OCI-M1 (cell line): Measurements from ENCODE around the gene CCDC57.

Experiments
- DNase-seq: peaks from one replicate; lab custom pipeline; 2025; lab: John Stamatoyannopoulos, UW

Gene CCDC57

DNA sequence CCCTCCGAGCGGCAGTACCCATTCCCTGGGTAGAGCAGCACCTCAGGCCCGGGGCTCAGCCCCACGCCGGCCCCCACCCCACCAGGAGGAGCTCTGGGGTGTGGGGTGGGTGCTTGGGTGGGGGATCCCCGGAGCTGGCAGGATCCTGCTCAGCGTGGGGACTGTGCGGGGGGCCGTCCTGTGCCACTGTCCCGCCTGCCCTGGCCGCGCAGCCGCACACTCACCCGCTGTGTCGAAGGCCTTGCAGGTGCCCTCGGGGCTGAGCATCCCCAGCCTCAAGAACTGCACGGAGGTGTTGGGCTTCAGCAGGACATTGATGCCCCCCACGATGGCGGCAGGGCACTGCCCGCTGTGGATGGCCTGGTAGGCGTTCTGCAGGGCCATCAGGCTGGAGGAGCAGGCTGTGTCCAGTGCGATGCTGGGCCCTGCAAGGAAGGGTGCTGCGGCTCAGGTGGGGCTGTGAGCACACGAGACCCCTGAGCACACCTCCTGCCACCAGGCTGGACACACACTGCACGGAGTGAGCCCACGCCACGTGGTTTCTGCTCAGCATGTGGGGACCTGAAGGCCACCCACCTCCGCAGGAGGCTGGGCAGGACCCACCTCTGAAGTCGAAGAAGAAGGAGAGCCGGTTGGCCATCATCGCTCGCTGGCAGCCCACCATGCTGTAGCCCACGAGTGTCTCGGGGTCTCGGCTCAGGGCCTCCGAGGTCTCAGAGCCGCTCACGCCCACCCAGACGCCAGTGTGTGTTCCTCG, 119.5 kb downstream of the CCDC57 start:
- DNase-seq = no peak

DNA sequence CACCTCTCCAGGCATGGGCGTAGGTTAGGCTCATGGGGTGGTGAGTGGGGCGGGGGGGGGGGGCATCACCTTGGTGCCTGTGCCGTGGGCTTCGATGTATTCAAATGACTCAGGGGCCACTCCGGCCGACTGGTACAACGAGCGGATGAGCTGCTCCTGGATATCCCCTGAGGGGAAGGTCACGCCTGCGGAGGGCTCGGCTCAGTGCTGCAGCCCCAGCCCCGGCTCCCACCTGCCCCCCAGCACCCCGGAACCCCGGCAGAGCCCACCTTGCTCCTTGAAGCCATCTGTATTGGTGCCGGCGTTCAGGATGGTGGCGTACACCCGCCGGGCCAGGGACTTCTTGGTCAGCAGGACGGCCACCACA, 120.0 kb downstream of the CCDC57 start:
- no peak for DNase-seq

DNA sequence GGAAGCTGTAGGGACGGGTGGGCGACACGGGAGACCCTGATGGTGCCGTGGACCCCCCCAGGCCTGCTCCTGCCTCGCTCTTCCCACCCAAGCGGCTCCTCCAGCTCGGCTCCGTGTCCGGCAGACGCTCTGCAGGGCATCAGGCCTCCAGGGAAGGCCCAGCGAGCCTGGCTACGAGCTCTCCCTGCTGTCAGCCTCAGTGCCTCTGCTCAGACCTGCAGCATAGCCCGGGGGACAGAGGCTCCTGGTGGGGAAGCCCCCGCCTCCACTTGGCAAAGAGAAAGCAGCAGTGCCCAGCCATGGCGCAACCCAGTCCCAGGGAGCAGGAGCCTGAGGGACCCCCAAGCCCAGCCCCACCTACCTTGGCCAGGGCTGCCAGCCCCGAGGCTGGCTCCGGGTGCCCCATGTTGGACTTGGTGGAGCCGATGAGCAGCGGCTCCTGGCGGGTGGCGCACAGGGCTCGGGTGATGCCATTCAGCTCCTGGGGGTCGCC, 120.5 kb downstream of the CCDC57 start:
- DNase-seq = no peak

DNA sequence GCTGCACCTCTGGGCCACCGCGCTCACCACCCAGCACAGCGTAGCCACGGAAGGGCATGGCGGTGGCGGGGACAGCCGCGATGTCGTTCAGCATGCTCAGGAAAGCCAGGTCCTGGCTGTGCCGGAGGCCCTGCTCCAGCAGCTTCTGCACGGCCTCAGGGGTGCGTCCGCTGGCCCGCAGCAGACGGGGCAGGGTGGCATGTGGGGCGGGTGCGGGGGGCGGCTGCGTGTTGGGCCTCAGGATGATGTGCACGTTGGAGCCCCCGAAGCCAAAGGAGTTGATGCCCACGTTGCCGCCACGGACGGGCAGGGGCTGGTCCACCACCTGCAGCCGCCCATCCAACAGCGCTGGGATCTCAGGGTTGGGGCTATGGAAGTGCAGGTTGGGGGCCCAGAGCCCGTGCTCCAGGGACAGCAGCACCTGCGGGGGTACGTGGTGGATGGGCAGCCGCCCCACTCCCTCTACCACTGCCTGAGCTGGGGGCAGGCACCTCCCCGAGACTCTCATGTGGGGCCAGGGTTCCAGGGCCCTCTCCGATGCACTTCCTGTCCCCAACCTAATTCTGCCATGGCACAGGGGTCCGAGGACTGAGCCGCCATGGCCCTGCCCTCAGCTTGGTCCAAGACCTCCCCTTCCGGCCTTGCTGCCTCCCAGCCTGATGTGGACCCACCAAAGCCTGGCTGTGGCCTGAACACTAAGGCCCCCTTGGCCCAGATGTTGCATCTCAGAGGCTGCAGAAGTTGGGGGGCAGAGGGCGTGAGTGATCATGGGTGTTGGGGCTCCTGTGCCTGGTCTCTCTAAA, 121.2 kb downstream of the CCDC57 start:
- no peak for DNase-seq

DNA sequence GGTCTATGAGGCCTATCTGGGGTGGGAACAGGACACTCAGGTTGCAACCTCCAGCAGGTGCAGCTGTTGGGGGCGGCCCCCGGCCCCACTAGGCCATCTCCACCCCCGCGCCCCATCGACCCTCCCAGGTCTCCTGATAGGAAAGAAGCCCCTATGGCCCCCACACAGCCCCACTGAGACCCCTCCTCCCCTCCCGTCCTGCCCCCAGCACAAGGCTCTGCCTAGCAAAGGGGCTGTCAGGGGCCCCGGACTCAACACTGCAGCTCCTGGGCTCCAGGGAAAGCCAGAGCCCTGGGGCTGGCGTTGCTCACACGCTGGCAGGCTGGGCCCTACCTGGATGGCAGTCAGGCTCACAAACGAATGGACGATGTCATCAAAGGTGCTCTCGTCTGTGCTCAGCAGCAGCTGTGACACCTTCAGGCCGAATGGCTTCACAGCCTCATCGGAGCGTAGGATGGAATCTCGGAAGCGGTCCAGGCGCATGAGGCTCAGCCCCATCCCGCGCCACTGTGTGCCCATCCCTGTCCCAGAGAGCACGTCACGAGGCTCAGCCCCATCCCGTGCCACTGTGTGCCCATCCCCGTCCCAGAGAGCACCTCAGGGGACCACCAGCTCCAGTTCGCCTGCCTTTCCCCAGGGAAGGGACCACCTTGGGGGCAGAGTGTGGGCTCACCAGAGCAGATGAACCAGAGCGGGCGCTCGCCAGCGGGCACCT, 121.9 kb downstream of the CCDC57 start:
- DNase-seq = no peak

DNA sequence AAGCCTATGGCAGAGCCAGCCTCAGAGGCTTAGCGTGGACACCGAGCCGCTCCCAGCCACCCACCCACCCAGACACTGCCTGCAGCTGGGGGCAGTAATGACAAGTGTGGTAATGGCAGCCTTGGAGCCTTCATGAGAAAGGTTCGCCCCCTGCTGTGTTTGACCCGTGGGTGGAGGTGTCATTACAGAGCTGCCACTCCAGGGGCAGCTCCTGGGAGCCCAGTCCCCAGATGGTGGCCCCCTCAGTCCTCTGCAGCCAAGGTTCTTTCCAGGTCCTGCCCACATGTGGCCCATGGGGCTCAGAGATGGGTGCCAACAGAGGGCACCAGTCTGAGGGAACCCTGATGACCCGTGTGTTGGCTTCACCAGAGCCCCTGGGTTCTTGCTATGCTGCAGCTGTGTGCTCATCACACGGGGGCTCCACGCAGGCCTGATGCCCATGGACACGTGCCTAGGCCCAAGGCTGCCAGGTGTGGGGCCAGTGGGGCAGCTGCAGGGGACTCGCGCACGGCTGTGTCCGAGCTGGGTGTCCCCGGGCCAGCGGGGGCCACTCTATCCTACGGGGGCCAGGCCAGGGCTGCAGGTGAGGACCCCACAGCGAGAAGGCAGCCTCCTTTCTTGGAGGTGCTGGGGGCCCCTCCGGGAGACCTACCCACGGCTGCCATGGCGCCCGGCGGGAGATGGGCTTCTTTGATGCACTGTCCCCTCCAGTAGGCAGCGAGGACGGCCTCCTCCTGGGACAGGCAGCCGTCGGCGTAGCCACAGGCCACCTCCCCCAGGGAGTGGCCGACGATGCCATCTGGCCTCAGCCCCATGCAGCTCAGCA, 122.7 kb downstream of the CCDC57 start:
- DNase-seq = no peak

DNA sequence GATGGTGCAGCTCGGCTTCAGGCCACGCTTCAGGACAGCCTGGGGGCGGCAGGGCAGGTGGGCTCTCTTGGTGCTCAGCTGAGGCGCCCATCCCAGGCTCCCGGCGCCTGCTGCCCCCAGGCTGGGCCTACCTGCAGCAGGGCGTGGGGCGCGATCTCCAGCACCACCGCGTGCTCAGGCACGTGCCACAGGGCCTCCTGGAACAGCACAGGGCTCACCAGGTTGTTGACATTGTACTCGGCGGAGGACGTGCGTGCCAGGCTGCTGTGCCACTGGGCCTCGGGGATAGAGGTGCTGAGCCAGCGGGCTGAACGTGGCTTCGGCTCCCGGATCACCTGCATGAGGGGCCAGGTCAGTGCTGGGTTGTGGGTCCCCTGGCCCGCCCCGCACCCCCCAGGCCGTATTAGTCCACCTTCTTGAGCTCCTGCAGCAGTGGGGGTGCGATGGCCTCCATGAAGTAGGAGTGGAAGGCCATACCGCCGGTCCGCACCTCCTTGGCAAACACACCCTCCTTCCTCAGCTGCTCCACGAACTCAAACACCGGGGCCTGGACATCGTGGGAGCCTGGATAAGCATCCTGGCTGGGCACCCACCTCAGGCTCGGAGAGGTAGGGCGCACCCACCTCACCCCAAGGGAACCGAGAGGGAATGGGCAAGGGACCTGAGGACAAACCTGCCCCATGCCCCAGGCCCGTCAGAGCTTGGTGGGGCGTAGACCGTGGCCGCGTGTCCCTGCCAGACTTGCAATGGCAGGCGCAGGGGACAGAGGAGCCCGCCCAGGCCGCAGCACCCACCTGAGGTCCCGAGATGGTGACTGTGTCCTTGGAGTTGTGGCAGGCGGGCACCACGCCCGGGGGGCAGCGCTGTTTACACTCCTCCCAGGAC, 123.6 kb downstream of the CCDC57 start:
- DNase-seq = no peak

DNA sequence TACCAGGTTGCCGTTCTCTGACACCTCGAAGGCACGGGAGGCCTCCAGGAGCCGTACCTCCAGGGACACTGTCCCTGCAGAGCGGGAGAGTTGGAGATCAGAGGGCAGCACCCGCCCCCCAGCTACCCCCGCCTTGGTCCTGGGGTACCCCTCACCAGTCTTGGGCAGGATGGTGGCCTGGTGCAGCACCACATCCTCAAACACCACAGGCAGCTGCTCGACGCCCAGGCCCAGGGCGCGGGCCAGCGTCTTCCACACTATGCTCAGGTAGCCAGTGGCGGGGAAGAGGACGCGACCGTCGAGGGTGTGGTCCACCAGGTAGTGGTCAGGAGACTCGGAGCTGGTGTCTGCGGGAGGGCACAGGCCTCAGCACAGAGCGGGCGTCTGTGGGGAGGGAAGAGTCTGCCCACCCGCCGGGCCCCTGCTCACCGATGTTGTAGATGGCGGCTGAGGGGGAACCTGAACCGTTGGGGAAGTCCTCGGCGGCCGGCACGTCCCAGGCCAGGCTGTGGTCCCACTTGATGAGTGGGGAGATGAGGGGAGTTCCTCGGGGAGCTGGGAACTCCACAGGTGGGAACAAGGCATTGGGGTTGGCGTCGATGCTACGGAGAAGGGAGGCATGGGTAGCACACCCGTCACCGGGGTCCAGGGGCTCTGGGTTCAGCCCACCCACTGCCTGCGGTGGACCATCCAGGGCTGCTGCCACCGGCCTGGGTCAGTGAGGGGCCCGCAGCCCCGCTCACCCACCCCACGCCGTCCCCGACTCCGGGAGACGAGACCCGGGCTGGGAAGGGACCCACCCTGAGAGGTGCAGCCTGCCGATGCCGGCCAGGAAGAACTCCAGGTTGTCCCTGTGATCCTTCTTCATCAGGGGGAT, 124.4 kb downstream of the CCDC57 start:
- DNase-seq = no peak

DNA sequence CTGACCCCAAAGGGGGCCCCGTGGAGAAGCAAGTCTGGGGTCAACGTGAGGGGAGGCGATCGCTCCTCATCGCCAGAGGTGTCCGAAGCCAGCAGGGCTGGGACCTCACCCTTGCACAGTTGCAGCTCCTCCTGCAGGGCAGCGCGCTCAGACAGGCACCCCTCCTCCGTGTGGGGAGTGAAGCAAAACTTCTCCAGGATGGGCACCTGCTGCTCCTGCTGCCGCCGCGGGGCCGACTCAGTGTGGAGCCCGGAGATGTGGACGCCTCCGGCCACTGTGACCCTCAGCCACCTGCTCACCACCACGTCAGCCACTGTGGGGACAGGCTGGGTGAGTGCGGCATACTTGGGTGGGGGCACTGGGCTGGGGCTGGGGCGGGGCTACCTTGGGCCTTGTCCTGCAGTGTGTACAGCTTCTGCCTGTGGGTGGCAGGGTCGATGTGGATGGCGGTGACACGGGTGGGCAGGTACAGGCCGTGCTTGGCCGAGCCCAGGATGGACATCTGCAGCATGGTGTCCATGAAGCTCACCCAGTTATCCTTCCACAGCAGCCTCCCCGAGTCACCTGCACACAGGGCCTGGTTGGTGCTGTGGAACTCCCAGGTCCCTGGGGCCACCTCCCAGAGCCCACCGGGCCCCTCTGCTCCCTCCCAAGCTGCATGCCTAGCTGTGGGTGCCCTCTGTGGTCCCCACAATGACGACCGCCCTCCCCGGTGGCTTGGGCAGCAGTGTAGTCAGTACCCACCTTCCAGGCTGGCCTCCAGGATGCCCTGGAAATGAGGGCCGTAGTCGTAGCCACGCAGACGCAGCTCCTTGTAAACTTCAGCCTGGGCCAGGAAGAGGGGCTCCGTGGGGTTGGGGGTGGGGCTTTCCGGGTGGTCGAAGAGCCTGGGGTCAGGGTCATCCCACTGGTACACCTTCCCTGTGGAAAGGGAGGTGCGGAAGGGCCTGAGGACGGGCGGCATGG, 125.4 kb downstream of the CCDC57 start:
- DNase-seq = no peak

DNA sequence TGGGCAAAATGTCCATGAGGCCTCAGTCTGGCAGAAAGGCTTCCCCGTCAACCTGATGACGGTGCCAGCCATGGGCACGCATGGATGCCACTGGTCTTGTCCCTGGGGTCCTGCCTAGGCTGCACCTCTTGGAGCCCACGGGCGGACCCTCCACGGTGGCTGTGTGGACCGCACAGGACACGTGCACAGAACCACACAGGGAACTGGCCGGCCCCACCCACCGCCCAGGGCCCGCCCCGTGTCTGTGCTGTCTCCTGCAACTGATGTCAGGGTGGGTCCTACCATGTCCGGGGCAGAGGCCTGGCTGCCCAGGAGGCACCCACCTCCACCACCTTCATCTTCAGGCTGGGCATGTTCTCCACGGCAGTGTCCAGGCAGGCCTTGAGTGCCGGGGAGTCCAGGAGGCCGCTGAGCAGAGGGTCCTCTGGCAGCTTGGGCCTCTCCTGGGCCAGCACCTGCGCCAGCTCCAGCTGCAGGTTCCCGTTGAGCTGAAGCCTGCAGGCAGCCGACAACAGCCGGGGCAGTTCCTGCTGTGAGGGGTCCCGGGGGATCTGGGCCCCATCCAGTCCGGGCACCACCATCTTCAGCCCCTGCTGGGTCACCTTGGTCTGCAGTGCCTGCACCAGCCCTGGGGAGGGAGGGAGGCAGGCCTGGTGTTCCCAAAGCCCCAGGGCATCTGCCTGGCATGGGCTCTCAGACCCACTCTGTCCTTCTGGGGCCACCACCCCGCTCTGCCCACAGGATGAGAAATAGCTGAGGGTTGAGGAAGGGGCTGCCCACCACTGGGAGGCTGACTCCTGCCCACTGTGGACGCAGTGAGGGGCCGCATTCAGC, 126.5 kb downstream of the CCDC57 start:
- no peak for DNase-seq

DNA sequence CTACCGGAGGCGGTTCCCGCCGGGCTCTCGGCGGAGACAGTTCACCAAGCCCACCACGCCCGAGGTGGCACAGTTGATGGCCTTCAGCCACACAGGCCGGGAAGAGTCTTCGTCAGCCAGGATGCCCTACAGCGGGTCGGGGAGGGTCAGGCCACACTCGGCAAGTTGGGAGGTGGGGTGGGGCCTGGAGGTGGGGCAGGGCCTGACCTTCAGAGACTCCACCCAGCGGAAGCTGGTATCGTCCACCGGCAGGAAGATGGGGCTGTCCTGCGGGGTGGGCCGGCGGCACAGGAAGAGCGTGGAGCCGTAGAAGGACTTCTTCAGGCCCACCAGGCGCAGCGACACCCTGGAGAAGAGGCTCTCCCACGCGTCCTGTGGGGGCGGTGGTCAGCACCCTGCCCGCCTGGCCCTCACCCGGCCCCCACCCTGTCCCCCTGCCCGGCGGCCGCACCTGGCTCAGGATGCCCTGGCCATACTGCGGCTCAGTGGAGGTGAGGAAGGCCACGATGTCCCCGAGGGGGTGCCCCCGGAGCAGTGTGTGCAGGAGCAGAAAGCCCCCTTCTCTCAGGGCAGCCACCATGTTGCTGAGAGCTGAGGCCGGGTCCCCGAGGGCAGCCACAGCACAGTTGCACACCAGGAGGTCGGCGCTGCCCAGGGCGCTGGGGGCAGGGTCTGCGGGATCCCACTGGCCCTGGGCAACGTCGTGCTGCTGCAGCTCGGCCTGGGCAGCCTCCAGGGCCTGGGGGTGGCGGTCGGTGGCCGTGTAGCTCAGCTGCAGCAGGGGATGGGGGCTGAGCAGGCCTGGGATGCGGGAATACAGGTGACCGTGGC, 127.4 kb downstream of the CCDC57 start:
- no peak for DNase-seq

DNA sequence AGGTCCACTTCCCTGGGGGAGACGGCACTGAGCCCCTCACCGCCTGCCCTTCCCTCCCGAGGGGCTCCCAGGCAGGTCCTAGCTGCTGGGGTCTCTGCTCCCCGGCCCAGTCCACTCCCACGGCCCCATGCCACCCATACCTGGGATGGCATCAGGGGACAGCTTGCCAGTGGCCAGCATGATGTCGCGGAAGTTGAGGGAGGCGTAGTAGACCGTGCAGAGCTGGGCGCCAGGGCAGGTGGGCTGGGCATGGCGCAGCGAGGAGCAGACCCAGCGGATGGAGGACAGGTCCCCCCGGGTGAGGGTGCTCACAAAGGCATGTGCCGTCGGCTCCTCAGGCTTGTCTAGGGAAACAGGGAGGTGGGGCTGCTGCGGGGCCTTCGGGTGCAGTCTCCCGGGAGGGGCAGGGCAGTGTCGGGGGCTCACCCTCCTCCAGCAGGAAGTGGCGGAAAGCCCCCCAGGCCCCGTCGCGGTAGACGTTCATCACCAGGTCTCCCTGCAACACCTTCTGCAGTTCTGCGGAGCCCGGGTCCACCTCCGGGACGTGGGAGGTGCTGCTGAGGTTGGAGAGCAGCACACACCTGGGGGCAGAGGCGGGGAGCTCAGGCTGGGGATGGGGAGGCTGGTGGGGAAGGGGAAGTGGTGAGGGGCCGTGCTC, 128.1 kb downstream of the CCDC57 start:
- no peak for DNase-seq

DNA sequence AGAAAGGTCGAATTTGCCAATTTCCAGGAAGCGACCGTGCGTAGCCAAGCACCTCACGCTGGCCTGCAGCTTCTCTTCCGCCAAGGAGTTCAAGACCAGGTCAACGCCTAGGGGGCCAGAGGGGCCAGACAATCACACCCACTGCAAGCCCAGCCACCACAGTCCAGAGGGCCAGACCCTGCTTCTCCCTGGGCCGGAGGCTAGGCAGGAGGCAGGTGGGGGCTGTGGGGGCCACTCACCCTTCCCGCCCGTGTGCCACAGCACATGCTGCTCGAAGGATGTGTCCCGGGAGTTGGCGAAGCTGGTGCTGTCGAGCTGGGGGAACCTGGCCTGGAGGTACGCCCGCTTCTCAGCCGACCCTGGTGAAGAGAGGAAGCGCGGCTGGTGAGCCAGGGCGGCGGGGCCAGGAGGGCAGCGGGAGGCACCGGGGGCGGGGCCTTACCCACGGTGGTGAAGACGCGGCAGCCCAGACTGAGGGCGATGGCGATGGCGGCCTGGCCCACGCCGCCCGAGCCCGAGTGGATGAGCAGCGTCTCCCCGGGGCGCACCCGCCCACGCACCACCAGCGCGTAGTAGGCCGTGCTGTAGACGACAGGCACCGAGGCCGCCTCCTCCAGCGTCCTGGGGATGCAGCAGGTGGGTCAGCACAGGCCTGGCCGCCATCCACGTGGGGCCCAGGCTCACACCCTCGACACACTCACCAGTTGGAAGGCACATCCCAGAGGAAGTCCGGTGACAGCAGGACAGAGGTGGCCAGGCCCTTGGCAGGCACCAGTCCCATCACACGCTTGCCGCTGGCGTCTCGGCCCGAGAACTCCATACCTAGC, 128.9 kb downstream of the CCDC57 start:
- DNase-seq = no peak

DNA sequence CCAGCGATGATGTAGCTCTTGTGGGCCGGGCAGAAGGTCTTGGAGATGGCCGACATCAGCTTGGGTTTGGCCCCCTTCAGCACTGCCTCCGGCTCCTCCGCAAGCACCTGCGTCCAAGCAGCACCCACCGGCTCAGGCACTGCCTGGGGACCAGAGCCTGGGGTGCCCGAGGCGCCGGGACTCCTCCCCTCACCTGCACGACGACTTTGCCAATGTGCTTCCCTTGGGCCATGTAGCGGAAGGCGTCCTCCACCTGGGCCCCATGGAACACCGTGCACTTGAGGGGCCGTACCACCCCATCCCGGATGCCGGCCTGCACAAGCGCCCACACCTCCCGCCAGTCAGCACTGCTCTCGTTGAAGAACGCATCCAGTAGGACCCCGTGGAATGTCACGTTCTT, 129.6 kb downstream of the CCDC57 start:
- no peak for DNase-seq

DNA sequence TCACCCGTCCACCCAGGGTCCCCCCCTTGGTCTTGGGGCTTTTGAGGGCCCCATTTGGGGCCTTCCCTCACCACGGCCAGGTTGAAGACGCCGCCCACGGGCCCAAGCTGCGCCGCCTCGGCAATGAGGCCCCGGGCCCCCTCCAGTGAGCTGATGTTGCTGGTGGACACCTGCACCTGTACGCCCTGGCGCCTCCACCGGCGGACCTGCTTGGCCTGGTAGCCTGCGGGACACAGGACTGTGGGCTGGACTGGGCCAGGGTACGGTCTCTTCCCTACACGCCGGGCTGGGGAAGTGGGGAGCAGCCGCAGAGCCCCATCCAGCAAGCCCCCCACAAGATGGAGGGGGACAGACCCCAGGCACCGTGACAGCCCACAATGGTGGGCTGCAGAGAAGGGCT, 130.2 kb downstream of the CCDC57 start:
- DNase-seq = no peak
